Right atrium auricular region (tissue), 2 donors: Measurements from ENCODE around the gene DYNC2H1. TPM values are rescaled to one million over a fixed set of nuclear protein-coding genes. Genes with fewer than 3 reads are reported as not detected.

Source experiments
- DNase-seq: peaks from one replicate; pipeline ENCODE4 v3.0.0-alpha.2; 2019; ENCODE audit warnings: low spot score
- H3K27ac ChIP-seq, 2 donors: fragments of 200-600 bp; sonication (generic); 1 replicate in 1 of 2; 2 replicates in 1 of 2; pipeline ENCODE4 v1.5.1; 2016 to 2019
- H3K27me3 ChIP-seq, 2 donors: fragments of 200-600 bp; sonication (generic); one replicate each; pipeline versions ENCODE4 v1.5.1 to v1.6.0; 2017 to 2019
- H3K36me3 ChIP-seq: fragments of 200-600 bp; sonication (generic); one replicate; pipeline ENCODE4 v1.5.1; 2016
- H3K4me1 ChIP-seq, 2 donors: fragments of 200-600 bp; sonication (generic); one replicate each; pipeline versions ENCODE4 v1.5.1 to v1.6.0; 2017 to 2019
- H3K4me3 ChIP-seq, 2 donors: fragments of 200-600 bp; sonication (generic); 1 replicate in 1 of 2; 2 replicates in 1 of 2; pipeline ENCODE4 v1.5.1; 2017 to 2019; ENCODE audit warnings: mild to moderate bottlenecking in 1 of 2, moderate library complexity in 1 of 2
- H3K9me3 ChIP-seq, 2 donors: fragments of 200-600 bp; sonication (generic); one replicate each; pipeline ENCODE4 v1.5.1; 2019
- total RNA-seq, 2 donors: library from RNA; depleted of rRNA; stranded (reverse); fragments of >200 nt; gene quantifications; one replicate each; pipeline ENCODE4 v1.1.0, GENCODE V29; 2016
- TF ChIP-seq, protein P1 (sequence below), 2 donors: fragments of 200-600 bp; sonication (generic); IDR thresholded peaks; one replicate each; pipeline ENCODE4 v1.5.1; 2019; ENCODE audit warnings: antibody characterized with exemption in 2 of 2

DYNC2H1 gene
- total RNA-seq, 2 donors from 2014 or later: 7.8 to 12.7 TPM

DNA sequence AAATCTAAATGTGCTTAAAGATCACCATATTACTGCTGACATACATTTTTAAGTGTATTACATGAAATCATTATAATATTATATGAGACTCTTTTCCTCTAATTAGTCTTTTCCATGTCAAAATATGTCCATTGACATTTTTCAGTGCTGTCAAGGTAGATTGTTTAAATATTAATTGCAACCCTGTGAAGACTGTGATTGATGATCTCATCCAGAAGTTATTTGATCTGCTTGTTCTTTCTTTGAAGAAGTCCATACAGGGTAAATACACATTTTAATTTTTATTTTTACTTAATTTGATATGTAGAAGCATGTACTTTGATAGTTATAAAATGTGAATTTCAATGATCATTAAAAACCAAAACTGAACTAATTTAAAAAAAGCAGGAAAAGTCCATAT is 38.4 kb downstream of the DYNC2H1 start:
- no peak for DNase-seq
- Histone ChIP-seq H3K27ac (no peak overlapping the region), H3K4me1 (no peaks in the 10 kb centered on the region), H3K9me3 (no peaks in the 10 kb centered on the region), H3K4me3 (no peak overlapping the region), H3K36me3 (peaks cover 6% of the 10 kb centered on the region), H3K27me3 (no peaks in the 10 kb centered on the region)
- TF ChIP-seq, protein P1, sequence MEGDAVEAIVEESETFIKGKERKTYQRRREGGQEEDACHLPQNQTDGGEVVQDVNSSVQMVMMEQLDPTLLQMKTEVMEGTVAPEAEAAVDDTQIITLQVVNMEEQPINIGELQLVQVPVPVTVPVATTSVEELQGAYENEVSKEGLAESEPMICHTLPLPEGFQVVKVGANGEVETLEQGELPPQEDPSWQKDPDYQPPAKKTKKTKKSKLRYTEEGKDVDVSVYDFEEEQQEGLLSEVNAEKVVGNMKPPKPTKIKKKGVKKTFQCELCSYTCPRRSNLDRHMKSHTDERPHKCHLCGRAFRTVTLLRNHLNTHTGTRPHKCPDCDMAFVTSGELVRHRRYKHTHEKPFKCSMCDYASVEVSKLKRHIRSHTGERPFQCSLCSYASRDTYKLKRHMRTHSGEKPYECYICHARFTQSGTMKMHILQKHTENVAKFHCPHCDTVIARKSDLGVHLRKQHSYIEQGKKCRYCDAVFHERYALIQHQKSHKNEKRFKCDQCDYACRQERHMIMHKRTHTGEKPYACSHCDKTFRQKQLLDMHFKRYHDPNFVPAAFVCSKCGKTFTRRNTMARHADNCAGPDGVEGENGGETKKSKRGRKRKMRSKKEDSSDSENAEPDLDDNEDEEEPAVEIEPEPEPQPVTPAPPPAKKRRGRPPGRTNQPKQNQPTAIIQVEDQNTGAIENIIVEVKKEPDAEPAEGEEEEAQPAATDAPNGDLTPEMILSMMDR (IDR thresholded peaks at IDR 0.05): no peak

DNA sequence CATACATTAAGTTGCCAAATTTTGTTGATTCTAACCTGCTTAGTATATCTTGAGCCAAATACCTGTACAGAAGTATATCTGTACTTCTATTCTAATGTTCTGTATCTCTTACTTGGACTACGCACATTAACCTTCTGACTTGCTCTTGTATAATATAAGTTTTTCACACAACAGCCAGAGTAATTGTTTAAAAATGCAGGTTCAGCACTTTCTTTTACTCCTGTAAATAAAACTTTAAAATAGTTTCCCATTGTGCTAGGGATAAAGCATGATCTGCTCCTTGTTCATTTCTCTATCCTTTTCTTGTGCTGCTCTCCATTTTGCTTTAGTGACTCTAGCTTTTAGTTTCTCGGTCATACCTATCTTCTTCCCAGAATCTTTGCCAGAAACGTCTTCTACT is 48.3 kb downstream of the DYNC2H1 start:
- Histone ChIP-seq H3K4me1 (no peaks in the 10 kb centered on the region), H3K4me3 (no peak overlapping the region), H3K36me3 (peaks cover 12% of the 10 kb centered on the region), H3K27ac (no peak overlapping the region), H3K9me3 (no peaks in the 10 kb centered on the region), H3K27me3 (no peaks in the 10 kb centered on the region)
- no peak for DNase-seq
- TF ChIP-seq, protein P1 (IDR thresholded peaks at IDR 0.05): no peak

DNA sequence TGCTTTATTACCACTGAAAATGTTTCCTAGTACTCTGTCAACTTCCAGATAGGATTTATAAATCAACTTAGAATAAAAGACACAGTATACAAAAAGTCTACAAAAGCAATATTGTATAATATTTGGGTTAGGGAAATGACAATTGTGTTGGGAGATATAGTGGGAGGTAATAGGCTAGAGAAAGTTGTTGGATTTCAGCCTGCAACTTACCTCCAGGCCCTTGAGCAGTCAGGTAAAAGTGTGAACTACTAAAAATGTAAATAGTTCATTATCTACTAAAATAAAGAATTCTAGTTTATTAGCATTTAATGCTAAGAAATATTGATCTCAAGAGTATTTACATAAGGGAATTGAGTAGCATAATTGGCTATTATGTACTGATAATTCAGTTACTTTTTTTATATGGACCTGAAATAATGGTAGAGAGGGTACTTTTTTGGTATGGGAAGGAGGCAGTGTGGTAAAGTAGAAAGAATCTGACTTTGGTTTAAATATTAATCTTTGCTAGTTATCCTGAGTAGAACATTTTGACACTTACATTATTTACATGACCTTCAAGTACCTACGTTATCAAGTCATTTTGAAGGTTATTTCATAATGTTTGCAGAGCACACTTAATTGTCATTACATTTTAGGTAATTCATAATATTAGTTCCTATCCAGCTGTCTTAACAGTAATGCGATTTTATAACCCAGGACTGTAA is 55.0 kb downstream of the DYNC2H1 start:
- Histone ChIP-seq H3K4me1 (no peaks in the 10 kb centered on the region), H3K4me3 (no peak overlapping the region), H3K9me3 (no peaks in the 10 kb centered on the region), H3K27ac (no peak overlapping the region), H3K27me3 (no peaks in the 10 kb centered on the region), H3K36me3 (peaks cover 11% of the 10 kb centered on the region)
- TF ChIP-seq, protein P1 (IDR thresholded peaks at IDR 0.05): no peak
- DNase-seq: no peak

DNA sequence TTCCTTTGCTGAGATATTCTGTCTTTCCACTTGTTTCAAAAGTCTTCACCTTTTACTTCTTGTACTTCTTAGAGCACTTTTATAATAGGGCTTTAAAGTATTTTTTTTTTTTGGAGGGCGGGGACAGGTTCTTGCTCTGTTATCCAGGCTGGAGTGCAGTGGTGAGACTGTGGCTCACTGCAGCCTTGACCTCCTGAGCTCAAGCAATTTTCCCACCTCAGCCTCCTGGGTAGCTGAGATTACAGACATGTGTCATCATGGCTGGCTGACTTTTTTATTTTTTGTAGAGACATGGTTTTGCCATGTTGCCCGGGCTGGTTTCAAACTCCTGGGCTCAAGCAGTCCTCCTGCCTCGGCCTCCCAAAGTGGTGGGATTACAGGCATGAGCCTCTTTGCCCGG is 57.9 kb downstream of the DYNC2H1 start:
- no peaks in the 10 kb centered on the region for H3K27me3 ChIP-seq
- no peak for DNase-seq
- TF ChIP-seq, protein P1 (IDR thresholded peaks at IDR 0.05): no peak
- peaks cover 11% of the 10 kb centered on the region for H3K36me3 ChIP-seq
- H3K9me3 ChIP-seq: no peaks in the 10 kb centered on the region
- H3K27ac ChIP-seq: no peak overlapping the region
- no peak overlapping the region for H3K4me3 ChIP-seq
- no peaks in the 10 kb centered on the region for H3K4me1 ChIP-seq

DNA sequence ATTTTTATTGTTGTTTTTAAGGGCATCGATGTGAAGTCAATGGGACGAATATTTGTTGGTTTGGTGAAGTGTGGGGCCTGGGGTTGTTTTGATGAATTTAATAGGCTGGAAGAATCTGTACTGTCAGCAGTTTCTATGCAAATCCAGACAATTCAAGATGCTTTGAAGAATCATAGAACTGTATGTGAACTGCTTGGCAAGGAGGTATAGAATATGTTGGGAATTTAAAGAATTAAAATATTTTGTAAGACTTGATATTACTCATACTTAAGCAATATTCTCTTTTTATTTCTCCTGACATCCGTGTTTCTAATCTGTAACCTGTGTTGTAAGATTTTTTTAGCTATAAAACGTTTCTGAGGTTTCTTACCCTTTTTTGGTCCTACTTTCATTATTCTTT is 61.6 kb downstream of the DYNC2H1 start:
- DNase-seq: no peak
- H3K27me3 ChIP-seq: no peaks in the 10 kb centered on the region
- TF ChIP-seq, protein P1 (IDR thresholded peaks at IDR 0.05): no peak
- no peaks in the 10 kb centered on the region for H3K36me3 ChIP-seq
- no peak overlapping the region for H3K4me3 ChIP-seq
- H3K4me1 ChIP-seq: no peaks in the 10 kb centered on the region
- H3K27ac ChIP-seq: no peak overlapping the region
- no peaks in the 10 kb centered on the region for H3K9me3 ChIP-seq
